T-helper 2 cell treated with Interferon-gamma antibody and Interleukin-4, amounts not matched to agents 100 ng/mL and 5 ng/mL, for 36 hours (primary cell): ENCODE data around the gene VRTN. TPM values are rescaled to one million over a fixed set of nuclear protein-coding genes. Genes with fewer than 3 reads are reported as not detected.
"Not testable (repeated sequence)": the region's sequence is repeated elsewhere in the genome, so short reads cannot be mapped to it uniquely, and the experiment has no call there.

Source experiments
- intact Hi-C: fragments of 100-400 bp; cut with micrococcal nuclease; formaldehyde crosslinking; loops from one replicate; pipeline ENCODE4 v1.15.1; 2023
- total RNA-seq: library from RNA; stranded (reverse); gene quantifications from 2 replicates; pipeline ENCODE4 v1.2.3, GENCODE V29; 2022

The VRTN gene
- total RNA-seq, 1 donor from 2014 or later, result not detected

DNA sequence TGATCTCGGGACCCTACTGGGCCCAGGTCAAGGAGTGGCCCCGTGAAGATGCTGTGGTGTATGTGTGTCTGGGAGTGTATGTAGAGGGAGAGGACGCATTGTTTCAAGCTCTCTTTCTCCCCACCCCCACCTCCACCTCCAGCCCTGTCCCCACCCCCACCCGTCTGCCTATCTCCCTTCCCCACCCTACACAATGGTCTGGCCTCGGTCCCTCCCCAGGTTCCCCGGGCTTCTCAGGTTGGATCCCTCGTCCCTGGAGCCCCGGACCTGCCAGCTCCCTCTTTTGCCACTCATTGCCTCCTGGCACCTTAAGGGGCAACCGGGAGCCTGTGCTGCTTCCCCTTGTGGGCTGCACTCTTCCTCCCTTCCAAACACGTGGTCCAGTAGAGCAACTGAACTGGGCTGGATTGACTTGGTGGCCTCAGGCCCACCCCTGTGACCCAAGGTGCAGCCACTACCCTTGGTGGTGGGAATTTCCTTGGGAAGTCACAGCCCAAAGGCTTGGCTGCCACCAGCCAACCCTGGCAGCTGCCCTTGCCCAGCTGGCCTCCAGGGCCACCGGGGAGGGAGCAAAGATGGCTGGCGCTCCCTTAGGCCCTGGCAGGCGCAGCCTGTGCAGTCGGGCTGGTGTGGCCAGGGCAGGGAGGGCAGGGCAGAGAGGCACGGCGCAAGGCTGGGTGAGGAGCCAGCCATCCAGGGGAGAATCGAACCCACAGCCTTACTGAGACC lies 628 bp downstream of the VRTN start:
- intact Hi-C loops, result no loop called here

- intact Hi-C loops, result no loop called here
These were observed 1.5 kb downstream of the VRTN start for GRCh38 chr14:74349757-74350156.

GRCh38 chr14:74350211-74350927 lies 2.1 kb downstream of the VRTN start:
- intact Hi-C loops, result no loop called here

GRCh38 chr14:74350928-74351323 lies 2.7 kb downstream of the VRTN start:
- intact Hi-C loops, result no loop called here

GRCh38 chr14:74356892-74357575 lies 8.8 kb downstream of the VRTN start:
- intact Hi-C loops, result no loop called here

- intact Hi-C loops, result no loop called here
These were observed 9.3 kb downstream of the VRTN start for GRCh38 chr14:74357585-74357984.

GRCh38 chr14:74358176-74358829 lies 10.0 kb downstream of the VRTN start:
- intact Hi-C loops, result no loop called here

- intact Hi-C loops, result no loop called here
These were observed 11.9 kb downstream of the VRTN start for GRCh38 chr14:74360163-74360562.

DNA sequence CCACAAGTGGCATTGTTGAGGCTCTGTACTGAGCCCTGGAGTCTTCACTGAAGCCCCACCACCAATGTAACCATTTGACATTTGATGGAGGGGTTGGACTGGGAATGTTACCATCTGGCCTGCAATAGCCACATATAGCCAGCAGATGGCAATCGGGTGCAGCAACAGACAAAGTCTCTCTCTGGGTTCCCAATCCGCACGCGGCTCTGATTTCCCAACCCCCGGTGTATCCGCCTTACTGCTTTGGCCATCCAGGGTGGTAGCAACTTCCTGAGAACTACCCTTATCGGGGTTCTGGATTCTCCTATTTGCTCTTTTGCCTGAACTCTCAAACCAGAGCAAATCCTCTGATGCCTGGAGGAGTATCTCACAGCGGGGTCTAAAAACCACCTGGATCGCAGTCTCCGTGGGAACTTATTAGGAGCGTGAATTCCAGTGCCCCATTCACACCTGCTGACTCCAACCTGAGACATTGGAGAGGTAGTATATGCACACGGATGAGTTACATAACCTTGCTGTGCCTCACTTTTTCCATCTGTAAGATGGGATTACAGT lies 14.2 kb downstream of the VRTN start:
- intact Hi-C loops, result loop anchor here (1.0 kb wide), 2 partner anchors 131 to 247 kb away; partner anchors contain the start of genes ISCA2 and NPC2

- intact Hi-C loops, result no loop called here
These were observed 16.1 kb downstream of the VRTN start for GRCh38 chr14:74364271-74364880.

DNA sequence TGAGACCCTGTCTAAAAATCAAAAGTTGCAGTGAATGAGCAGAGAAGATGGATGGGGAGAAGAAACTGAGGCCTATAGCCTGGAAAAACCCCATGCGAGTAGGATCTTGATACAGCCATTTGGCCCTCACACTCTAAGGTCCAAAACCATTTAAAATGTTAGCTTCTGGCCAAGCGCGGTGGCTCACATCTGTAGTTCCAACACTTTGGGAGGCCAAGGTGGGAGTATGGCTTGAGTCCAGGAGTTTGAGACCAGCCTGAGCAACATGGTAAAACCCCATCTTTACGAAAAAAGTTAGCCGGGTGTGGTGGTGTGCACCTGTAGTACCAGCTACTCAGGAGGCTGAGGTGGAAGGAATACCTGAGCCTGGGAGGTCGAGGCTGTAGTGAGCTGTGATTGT lies 19.8 kb downstream of the VRTN start:
- intact Hi-C loops, result no loop called here

DNA sequence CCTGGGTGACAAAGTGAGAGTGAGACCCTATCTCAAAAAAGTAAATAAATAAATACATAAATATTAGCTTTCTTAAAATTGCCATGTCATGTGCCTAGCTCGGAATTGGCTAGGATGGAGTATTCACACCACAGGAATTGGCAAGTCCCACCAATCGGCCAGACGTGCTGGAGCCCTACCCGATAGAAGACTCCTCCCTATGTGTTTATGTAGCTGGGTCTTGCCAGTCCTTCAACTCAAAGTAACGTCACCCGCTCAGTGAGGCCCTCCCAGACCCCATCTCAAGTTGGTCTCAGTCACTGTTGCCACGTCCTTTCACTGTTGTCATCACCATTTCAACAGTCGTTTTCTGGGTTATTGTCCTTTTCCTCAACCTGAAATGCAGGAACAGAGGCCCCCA lies 20.2 kb downstream of the VRTN start:
- intact Hi-C loops, result no loop called here

DNA sequence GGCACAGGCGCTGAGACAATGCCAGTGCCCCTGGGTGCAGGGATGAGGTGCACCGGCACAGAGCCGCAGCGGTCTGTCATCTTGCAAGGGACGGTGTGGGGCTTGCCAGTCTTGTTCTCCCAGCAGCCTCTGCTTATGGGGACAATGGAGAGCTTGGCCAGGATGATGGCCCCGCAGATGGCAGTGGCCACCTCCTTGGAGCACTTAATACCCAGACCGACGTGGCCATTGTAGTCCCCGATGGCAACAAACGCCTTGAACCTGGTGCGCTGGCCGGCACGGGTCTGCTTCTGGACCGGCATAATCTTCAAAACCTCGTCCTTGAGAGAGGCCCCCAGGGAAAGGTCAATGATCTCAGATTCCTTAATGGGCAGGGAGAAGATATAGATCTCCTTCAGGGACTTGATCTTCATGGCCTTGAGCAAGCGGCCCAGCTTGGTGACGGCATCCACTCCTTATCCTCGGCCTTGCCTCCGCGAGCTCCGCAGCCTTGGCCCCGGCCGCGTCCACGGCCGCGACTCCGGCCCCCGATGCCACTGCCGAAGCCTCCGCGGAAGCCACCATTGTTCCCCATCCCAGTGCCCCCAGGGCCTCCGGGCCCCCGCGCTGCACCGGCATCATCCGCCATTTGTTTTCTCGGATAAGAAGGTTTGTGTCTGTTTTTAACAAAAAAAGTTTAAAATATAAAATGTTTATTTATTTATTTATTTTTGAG lies 29.9 kb downstream of the VRTN start:
- intact Hi-C loops, result no loop called here

DNA sequence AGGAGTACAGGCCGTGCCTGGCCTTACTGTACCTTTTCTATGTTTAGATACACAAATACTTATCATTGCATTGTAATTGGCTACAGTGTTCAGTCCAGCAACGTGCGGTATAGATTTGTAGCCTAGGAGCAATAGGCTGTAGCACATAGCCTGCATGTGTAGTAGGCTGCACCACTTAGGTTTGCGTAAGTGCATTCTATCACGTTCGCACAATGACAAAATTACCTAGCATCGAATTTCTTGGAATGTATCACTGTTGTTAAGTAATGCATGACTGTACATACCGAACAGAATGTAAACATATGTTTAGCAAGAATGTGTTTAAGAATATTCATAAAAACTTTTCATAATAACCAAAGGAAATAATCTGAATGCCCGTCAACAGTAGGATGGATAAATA lies 31.9 kb downstream of the VRTN start:
- intact Hi-C loops, result no loop called here

DNA sequence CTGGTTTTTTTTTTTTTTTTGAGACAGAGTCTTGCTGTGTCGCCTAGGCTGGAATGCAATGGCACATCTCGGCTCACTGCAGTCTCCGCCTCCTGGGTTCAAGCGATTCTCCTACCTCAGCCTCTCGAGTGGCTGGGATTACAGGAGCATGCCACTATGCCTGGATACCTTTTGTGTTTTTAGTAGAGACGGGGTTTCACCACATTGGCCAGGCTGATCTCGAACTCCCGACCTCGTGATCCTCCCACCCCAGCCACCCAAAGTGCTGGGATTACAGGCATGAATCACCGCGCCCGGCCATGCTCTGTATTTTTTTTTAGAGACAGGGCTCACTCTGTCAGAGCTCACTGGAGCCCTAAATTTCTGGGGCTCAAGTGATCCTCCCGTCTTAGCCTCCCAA lies 32.6 kb downstream of the VRTN start:
- intact Hi-C loops, result no loop called here

DNA sequence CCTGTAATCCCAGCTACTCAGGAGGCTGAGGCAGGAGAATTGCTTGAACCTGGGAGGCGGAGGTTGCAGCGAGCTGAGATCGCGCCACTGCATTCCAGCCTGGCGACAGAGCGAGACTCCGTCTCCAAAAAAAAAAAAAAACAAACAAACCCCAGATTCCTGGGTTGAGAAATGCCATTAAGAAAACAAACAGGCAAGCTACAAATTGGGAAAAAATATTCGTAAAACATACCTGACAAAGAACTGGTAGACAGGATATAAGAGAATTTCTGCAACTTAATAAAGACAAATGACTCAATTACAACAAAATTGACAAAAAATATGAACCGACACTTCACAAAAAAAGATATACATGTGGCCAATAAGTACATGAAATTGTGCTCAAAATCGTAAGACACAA lies 33.3 kb downstream of the VRTN start:
- intact Hi-C loops, result not testable (repeated sequence)

- intact Hi-C loops, result no loop called here
These were observed 34.0 kb downstream of the VRTN start for GRCh38 chr14:74382231-74382630.

GRCh38 chr14:74389980-74390379 lies 41.7 kb downstream of the VRTN start:
- intact Hi-C loops, result no loop called here

DNA sequence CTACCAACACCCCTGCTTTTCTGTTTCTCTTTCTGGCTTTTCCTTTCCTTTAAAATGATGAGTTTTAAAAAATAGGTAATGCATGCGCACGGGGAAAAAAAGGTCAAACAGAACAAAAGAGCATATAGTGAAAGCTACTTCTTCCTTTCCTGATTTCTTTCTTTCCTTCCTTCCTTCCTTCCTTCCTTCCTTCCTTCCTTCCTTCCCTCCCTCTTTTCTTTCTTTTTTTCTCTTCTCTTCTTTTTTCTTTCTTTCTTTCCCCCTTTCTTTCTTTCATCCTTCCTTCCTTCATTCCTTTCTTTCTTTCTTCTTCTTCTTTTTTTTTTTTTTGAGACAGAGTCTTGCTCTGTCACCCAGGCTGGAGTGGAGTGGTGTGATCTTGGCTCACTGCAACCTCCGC lies 42.2 kb downstream of the VRTN start:
- intact Hi-C loops, result not testable (repeated sequence)

DNA sequence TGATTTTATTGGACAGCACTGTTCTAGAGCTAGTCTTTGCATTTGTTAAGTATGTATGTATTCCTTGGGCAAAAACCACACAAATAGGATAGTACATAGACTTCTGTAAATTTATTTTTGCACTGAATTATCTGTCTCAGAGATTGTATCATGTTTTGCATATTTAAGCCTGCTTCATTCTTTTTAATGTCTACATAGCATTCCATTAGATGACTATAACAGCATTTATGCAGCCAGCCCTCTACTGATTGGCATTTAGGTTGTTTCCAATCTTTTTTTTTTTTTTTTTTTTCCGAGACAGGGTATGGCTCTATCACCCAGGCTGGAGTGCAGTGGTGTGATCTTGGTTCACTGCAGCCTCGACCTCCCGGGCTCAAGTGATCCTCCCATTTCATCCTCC lies 43.2 kb downstream of the VRTN start:
- intact Hi-C loops, result no loop called here
